AG09309 (cell line): ENCODE data around the gene KLHDC3.

Source experiments
- DNase-seq: peaks from one replicate; pipeline ENCODE4 v3.0.0-alpha.2; 2010; ENCODE audit warnings: low read depth
- H3K4me3 ChIP-seq: 2 replicates; pipeline ENCODE4 v1.5.1; 2011; ENCODE audit warnings: mild to moderate bottlenecking, low read depth, low read length, moderate library complexity; ENCODE audit not compliant: control insufficient read depth
- CTCF ChIP-seq: IDR thresholded peaks from 2 replicates; pipeline ENCODE4 v1.5.1; 2011; ENCODE audit warnings: mild to moderate bottlenecking, low read depth, low read length, inconsistent platforms; ENCODE audit not compliant: insufficient read depth, control insufficient read depth; ENCODE audit errors: missing control alignments

KLHDC3 gene

GRCh38 chr6:43020847-43021246, 6.8 kb downstream of the KLHDC3 start:
- no peak for TF ChIP-seq CTCF
- peak overlapping the region; percentile 83 for H3K4me3 ChIP-seq
- DNase-seq, result no peak

GRCh38 chr6:43021270-43022047, 7.4 kb downstream of the KLHDC3 start, which contains the start of gene RRP36:
Gene RRP36 (plus strand): TSS chr6:43021623. CDS start chr6:43021655, 32 bp downstream.
- DNase-seq, result no peak
- TF ChIP-seq CTCF, result no peak
- H3K4me3 ChIP-seq, result peak within 1 kb of the TSS; percentile 83

DNA sequence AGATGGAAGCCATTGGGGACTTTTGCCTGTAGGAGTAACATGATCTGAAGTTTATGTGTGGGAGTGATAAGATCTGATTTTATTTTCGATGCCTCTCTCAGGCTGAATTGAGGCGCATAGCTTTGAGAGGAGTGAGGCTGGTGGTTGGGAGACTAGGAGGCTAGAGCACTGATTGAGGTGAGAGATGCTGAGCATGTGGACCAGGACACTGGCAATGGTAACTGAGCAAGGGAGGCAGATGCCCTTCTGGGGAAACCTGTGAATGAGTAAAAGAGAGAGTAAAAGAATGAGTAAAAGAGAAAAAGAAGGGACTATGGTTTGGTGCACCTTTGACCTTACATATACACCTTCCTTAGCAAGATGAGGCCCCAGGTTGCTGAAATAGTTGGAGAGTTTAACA, 10.4 kb downstream of the KLHDC3 start:
- TF ChIP-seq CTCF, result no peak
- no peak for DNase-seq

GRCh38 chr6:43026365-43026764, 12.3 kb downstream of the KLHDC3 start:
- no peak for TF ChIP-seq CTCF
- no peak for DNase-seq

More for the DNA sequence above, 10.4 kb downstream of the KLHDC3 start:
- H3K4me3 ChIP-seq, result no peak overlapping the region

GRCh38 chr6:43029120-43029519, 15.1 kb downstream of the KLHDC3 start:
- no peak for TF ChIP-seq CTCF
- no peak for DNase-seq
- H3K4me3 ChIP-seq, result no peak overlapping the region

More at GRCh38 chr6:43026365-43026764, 12.3 kb downstream of the KLHDC3 start:
- H3K4me3 ChIP-seq, result no peak overlapping the region

DNA sequence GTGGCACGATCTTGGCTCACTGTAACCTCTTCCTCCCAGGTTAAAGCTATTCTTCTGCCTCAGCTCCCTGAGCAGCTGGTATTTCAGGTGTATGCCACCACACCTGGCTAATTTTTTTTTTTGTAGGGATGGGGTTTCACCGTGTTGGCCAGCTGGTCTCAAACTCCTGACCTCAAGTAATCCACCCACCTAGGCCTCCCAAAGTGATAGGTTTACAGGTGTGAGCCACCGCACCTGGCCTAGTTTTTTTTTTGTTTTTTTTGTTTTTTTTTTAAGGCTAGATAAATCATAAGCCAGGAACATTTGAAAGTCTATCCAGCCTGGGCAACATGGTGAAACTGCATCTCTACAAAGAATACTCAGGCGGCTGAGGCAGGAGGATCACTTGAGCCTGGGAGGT, 18.3 kb downstream of the KLHDC3 start:
- H3K4me3 ChIP-seq, result no peak overlapping the region
- DNase-seq, result no peak
- no peak for TF ChIP-seq CTCF
